CD4-positive, alpha-beta T cell (primary cell): Measurements from ENCODE around the gene RNU6-7. TPM values are rescaled to one million over a fixed set of nuclear protein-coding genes. Genes with fewer than 3 reads are reported as not detected.

Source experiments
- ATAC-seq: fragments of 200-7000 bp; cut with Tn5 transposase; one replicate; pipeline ENCODE4 v1.10.0; 2022; ENCODE audit warnings: mild to moderate bottlenecking; ENCODE audit not compliant: poor library complexity
- CTCF ChIA-PET: fragments of 350-600 bp; sonication (Branson Sonifier 250); formaldehyde crosslinking; loops from one replicate; lab custom pipeline; 2021; ENCODE audit warnings: antibody characterized with exemption, inconsistent platforms; lab: Charles Lee
- POLR2A ChIA-PET: fragments of 350-600 bp; sonication (Branson Sonifier 250); formaldehyde crosslinking; loops from one replicate; lab custom pipeline; 2021; ENCODE audit warnings: antibody characterized with exemption, inconsistent platforms; lab: Charles Lee
- DNase-seq, 14 experiments: peaks; one replicate each; pipeline ENCODE4 v3.0.0-alpha.2; 2013 to 2020; ENCODE audit warnings: mixed read lengths in 2 of 14
- H3K27ac ChIP-seq, 2 donors: one replicate each; pipeline versions ENCODE4 v1.5.1 to v1.7.0; 2013; ENCODE audit warnings: low read length in 2 of 2, low read depth in 1 of 2, mild to moderate bottlenecking in 1 of 2
- H3K27me3 ChIP-seq, 2 experiments: 1 replicate in 1 of 2; 2 replicates in 1 of 2; pipeline versions ENCODE4 v1.6.1 to v1.7.0; 2013; ENCODE audit warnings: low read length in 2 of 2, control low read depth in 1 of 2, mild to moderate bottlenecking in 1 of 2, moderate library complexity in 1 of 2; ENCODE audit not compliant: insufficient read depth in 2 of 2, control insufficient read depth in 1 of 2
- H3K36me3 ChIP-seq: one replicate; pipeline ENCODE4 v1.6.1; 2013; ENCODE audit warnings: low read length, control low read depth; ENCODE audit not compliant: insufficient read depth
- H3K4me1 ChIP-seq: one replicate; pipeline ENCODE4 v1.6.1; 2013; ENCODE audit warnings: low read length, control low read depth; ENCODE audit not compliant: insufficient read depth
- H3K4me3 ChIP-seq: one replicate; pipeline ENCODE4 v1.5.1; 2013; ENCODE audit warnings: mild to moderate bottlenecking, low read length, moderate library complexity
- H3K9me3 ChIP-seq, 2 experiments: 1 replicate in 1 of 2; 2 replicates in 1 of 2; pipeline versions ENCODE4 v1.6.1 to v1.7.0; 2013; ENCODE audit warnings: low read length in 2 of 2, mild to moderate bottlenecking in 2 of 2, control low read depth in 1 of 2, moderate library complexity in 1 of 2; ENCODE audit not compliant: control insufficient read depth in 1 of 2, insufficient read depth in 1 of 2
- H3K27ac Mint-ChIP-seq: one replicate; pipeline ENCODE4 v1.8.0; 2020; ENCODE audit warnings: mixed read lengths
- H3K27me3 Mint-ChIP-seq: one replicate; pipeline ENCODE4 v1.8.0; 2021; ENCODE audit warnings: mixed read lengths
- H3K36me3 Mint-ChIP-seq: one replicate; pipeline ENCODE4 v1.8.0; 2021; ENCODE audit warnings: low read depth, mixed read lengths
- H3K4me1 Mint-ChIP-seq: one replicate; pipeline ENCODE4 v1.8.0; 2021; ENCODE audit warnings: low read depth, mixed read lengths
- H3K4me3 Mint-ChIP-seq: one replicate; pipeline ENCODE4 v1.8.0; 2020; ENCODE audit warnings: mild to moderate bottlenecking, mixed read lengths
- H3K9me3 Mint-ChIP-seq: one replicate; pipeline ENCODE4 v1.8.0; 2020; ENCODE audit warnings: mixed read lengths
- intact Hi-C, 2 experiments: fragments of 100-400 bp; cut with DNase I in 1 of 2; cut with micrococcal nuclease in 1 of 2; formaldehyde crosslinking; loops; one replicate each; pipeline versions ENCODE4 v1.15.1 to v1.9.0; 2023 to 2025; cut with DNase I, micrococcal nuclease
- total RNA-seq, 174 experiments: library from RNA in 2 of 174; stranded (reverse) in 2 of 174; gene quantifications; one replicate each; pipeline ENCODE4 v1.2.3 and lab custom pipeline; 2021 to 2026
- TF ChIP-seq, protein P1 (sequence below): fragments of 200-600 bp; IDR thresholded peaks from one replicate; pipeline ENCODE4 v1.8.0; 2022; ENCODE audit warnings: antibody characterized with exemption, mild to moderate bottlenecking

Gene RNU6-7
- total RNA-seq, 2 experiments from 2014 or later = not detected

DNA sequence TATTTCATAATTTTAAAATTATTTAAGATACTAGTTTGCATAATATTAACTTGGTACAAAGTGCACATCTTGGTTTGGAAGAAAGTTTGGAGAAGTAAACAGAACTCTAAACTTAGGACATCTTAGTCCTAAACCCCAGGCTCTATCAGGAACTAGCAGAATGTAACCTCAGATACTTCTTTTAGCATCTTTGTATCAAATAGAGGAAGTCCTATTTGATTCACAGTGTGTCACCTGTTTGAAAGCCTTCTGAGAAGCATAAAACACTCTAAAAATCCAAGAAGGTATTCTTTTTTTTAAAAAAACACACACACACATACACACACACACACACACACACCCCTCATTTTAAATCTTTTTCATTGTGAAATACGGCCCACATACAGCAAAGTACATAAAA, 12.0 kb upstream of the RNU6-7 start:
- no peaks in the 10 kb centered on the region for H3K36me3 Mint-ChIP-seq
- TF ChIP-seq, protein P1, sequence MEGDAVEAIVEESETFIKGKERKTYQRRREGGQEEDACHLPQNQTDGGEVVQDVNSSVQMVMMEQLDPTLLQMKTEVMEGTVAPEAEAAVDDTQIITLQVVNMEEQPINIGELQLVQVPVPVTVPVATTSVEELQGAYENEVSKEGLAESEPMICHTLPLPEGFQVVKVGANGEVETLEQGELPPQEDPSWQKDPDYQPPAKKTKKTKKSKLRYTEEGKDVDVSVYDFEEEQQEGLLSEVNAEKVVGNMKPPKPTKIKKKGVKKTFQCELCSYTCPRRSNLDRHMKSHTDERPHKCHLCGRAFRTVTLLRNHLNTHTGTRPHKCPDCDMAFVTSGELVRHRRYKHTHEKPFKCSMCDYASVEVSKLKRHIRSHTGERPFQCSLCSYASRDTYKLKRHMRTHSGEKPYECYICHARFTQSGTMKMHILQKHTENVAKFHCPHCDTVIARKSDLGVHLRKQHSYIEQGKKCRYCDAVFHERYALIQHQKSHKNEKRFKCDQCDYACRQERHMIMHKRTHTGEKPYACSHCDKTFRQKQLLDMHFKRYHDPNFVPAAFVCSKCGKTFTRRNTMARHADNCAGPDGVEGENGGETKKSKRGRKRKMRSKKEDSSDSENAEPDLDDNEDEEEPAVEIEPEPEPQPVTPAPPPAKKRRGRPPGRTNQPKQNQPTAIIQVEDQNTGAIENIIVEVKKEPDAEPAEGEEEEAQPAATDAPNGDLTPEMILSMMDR = no peak
- no peaks in the 10 kb centered on the region for H3K4me1 Mint-ChIP-seq
- intact Hi-C loops = no loop called here
- no peak overlapping the region for H3K4me3 ChIP-seq
- no peak for ATAC-seq
- no peak overlapping the region for H3K27ac ChIP-seq
- DNase-seq = no peak
- no peaks in the 10 kb centered on the region for H3K27me3 Mint-ChIP-seq
- peaks cover 6 to 12% of the 10 kb centered on the region in 2 experiments for H3K9me3 ChIP-seq
- POLR2A ChIA-PET = no interaction called here
- peaks cover 0 to 3% of the 10 kb centered on the region in 2 experiments for H3K27me3 ChIP-seq
- H3K27ac Mint-ChIP-seq = no peak overlapping the region
- CTCF ChIA-PET = no interaction called here
- no peaks in the 10 kb centered on the region for H3K36me3 ChIP-seq
- no peak overlapping the region for H3K4me3 Mint-ChIP-seq
- peaks cover 7% of the 10 kb centered on the region for H3K9me3 Mint-ChIP-seq
- no peaks in the 10 kb centered on the region for H3K4me1 ChIP-seq

GRCh38 chr14:32190673-32191072, 11.2 kb upstream of the RNU6-7 start:
- no peaks in the 10 kb centered on the region for H3K36me3 Mint-ChIP-seq
- Histone ChIP-seq H3K27me3 (peaks cover 0 to 4% of the 10 kb centered on the region in 2 experiments), H3K36me3 (no peaks in the 10 kb centered on the region), H3K4me3 (no peak overlapping the region), H3K27ac (no peak overlapping the region), H3K9me3 (peaks cover 3% of the 10 kb centered on the region in 2 experiments), H3K4me1 (no peaks in the 10 kb centered on the region)
- peaks cover 2% of the 10 kb centered on the region for H3K9me3 Mint-ChIP-seq
- H3K27me3 Mint-ChIP-seq = no peaks in the 10 kb centered on the region
- intact Hi-C loops = no loop called here
- no peak overlapping the region for H3K27ac Mint-ChIP-seq
- DNase-seq (no peak), ATAC-seq (no peak)
- H3K4me1 Mint-ChIP-seq = no peaks in the 10 kb centered on the region
- TF ChIP-seq, protein P1 = no peak
- POLR2A ChIA-PET = no interaction called here
- CTCF ChIA-PET = no interaction called here
- H3K4me3 Mint-ChIP-seq = no peak overlapping the region

DNA sequence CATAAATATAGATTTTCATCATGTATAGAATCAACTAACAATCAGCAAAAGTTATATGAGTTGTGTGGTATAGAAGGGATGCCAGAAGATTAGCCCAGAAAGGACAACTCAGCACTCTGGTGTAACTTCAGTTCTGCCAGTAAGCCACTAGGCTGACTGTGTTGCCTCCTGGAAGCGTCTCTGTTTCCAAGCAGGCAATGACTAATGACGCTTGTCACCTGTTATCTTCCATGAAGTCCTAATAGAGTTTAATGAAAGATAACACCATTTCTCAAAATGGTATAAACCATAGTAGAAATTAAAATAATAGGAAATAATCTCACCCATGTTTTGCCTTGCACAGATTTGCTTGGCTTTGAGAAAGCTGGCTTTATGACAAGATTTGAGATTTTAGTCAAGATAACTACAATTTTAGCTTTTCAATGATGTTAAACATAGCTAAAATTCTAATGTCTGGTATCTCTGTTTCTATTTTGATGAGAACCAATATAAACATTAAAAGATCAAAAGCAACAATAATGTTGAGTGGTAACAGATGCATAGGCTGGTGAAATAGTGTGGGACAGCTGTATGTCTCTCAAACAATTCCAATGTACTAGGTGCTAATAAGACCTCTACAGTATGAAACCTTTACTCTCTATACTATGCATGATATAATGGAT, 9.0 kb upstream of the RNU6-7 start:
- peaks cover 0 to 7% of the 10 kb centered on the region in 2 experiments for H3K27me3 ChIP-seq
- TF ChIP-seq, protein P1 = no peak
- H3K4me1 ChIP-seq = no peaks in the 10 kb centered on the region
- Mint-ChIP-seq H3K27me3 (no peaks in the 10 kb centered on the region), H3K36me3 (no peaks in the 10 kb centered on the region), H3K4me3 (no peak overlapping the region), H3K9me3 (no peaks in the 10 kb centered on the region), H3K4me1 (no peaks in the 10 kb centered on the region), H3K27ac (no peak overlapping the region)
- H3K27ac ChIP-seq = no peak overlapping the region
- no peaks in the 10 kb centered on the region for H3K36me3 ChIP-seq
- intact Hi-C loops = no loop called here
- H3K9me3 ChIP-seq = no peaks in the 10 kb centered on the region
- ChIA-PET CTCF (no interaction called here), POLR2A (no interaction called here)
- DNase-seq (no peak), ATAC-seq (no peak)
- no peak overlapping the region for H3K4me3 ChIP-seq
